CD4-positive, CD25-positive, alpha-beta regulatory T cell (primary cell): ENCODE data around the gene AFDN. TPM values are rescaled to one million over a fixed set of nuclear protein-coding genes. Genes with fewer than 3 reads are reported as not detected.

Experiments
- ATAC-seq, 2 donors: fragments of 150-1000 bp; cut with Tn5 transposase; one replicate each; pipeline ENCODE4 v1.10.0; 2021; ENCODE audit warnings: low read depth in 2 of 2, moderate number of reproducible peaks in 2 of 2, moderate library complexity in 1 of 2
- DNase-seq, 3 donors: peaks; one replicate each; pipeline versions ENCODE4 v3.0.0 to v3.0.0-alpha.2; 2012 to 2022; ENCODE audit warnings: mixed read lengths in 1 of 3
- H3K27ac ChIP-seq: one replicate; pipeline ENCODE4 v1.7.0; 2013; ENCODE audit warnings: mild to moderate bottlenecking, low read length; ENCODE audit not compliant: insufficient read depth, poor library complexity, severe bottlenecking
- H3K27me3 ChIP-seq: one replicate; pipeline ENCODE4 v1.7.0; 2013; ENCODE audit warnings: low read length; ENCODE audit not compliant: control insufficient read depth, insufficient read depth
- H3K36me3 ChIP-seq: one replicate; pipeline ENCODE4 v1.7.0; 2013; ENCODE audit warnings: mild to moderate bottlenecking, low read length, moderate library complexity; ENCODE audit not compliant: control insufficient read depth, insufficient read depth
- H3K4me1 ChIP-seq: 2 replicates; pipeline ENCODE4 v1.7.0; 2013; ENCODE audit warnings: mild to moderate bottlenecking, low read length; ENCODE audit not compliant: insufficient read depth, control insufficient read depth, poor library complexity, severe bottlenecking
- H3K4me3 ChIP-seq: one replicate; pipeline ENCODE4 v1.7.0; 2013; ENCODE audit warnings: low read depth, mild to moderate bottlenecking, low read length, moderate library complexity
- H3K9me3 ChIP-seq, 2 experiments: 1 replicate in 1 of 2; 2 replicates in 1 of 2; pipeline ENCODE4 v1.7.0; 2013; ENCODE audit warnings: low read length in 2 of 2, mild to moderate bottlenecking in 1 of 2, moderate library complexity in 1 of 2; ENCODE audit not compliant: control insufficient read depth in 2 of 2
- H3K27ac Mint-ChIP-seq, 3 donors: one replicate each; pipeline ENCODE4 v1.8.0; 2020 to 2022; ENCODE audit warnings: mild to moderate bottlenecking in 3 of 3, mixed read lengths in 3 of 3, moderate library complexity in 2 of 3
- H3K27me3 Mint-ChIP-seq: one replicate; pipeline ENCODE4 v1.8.0; 2022; ENCODE audit warnings: mild to moderate bottlenecking, mixed read lengths
- H3K36me3 Mint-ChIP-seq: one replicate; pipeline ENCODE4 v1.8.0; 2020; ENCODE audit warnings: mixed read lengths
- H3K4me1 Mint-ChIP-seq, 4 donors: one replicate each; pipeline ENCODE4 v1.8.0; 2020 to 2022; ENCODE audit warnings: mixed read lengths in 4 of 4, mild to moderate bottlenecking in 1 of 4
- H3K4me3 Mint-ChIP-seq, 4 donors: one replicate each; pipeline ENCODE4 v1.8.0; 2020 to 2022; ENCODE audit warnings: mild to moderate bottlenecking in 4 of 4, mixed read lengths in 4 of 4, moderate library complexity in 3 of 4
- H3K9me3 Mint-ChIP-seq, 7 donors: one replicate each; pipeline ENCODE4 v1.8.0; 2020 to 2022; ENCODE audit warnings: mixed read lengths in 7 of 7, mild to moderate bottlenecking in 3 of 7, moderate library complexity in 2 of 7
- polyA plus RNA-seq, 4 donors: library from polyadenylated mRNA; unstranded; fragments of 300-500 nt; fragmentation: Illumina TruSeq; gene quantifications; one replicate each; pipeline ENCODE4 v1.2.3, GENCODE V29; 2021
- total RNA-seq: library from RNA; stranded (reverse); gene quantifications from one replicate; pipeline ENCODE4 v1.2.3, GENCODE V29; 2022

AFDN gene
- total and polyA plus RNA-seq, 5 donors from 2014 or later, result 2.0 to 39.9 (median 3.1) TPM

- H3K27ac Mint-ChIP-seq, result no peak overlapping the region
Observed at GRCh38 chr6:167915139-167915538, 88.4 kb downstream of the AFDN start.

GRCh38 chr6:167917551-167918154 lies 90.9 kb downstream of the AFDN start:
- Histone ChIP-seq H3K27ac (no peak overlapping the region), H3K9me3 (no peaks in the 10 kb centered on the region), H3K4me1 (no peaks in the 10 kb centered on the region), H3K4me3 (no peak overlapping the region), H3K36me3 (peaks cover 20% of the 10 kb centered on the region), H3K27me3 (no peaks in the 10 kb centered on the region)
- DNase-seq (no peak), ATAC-seq (no peak)
- Mint-ChIP-seq H3K27ac (no peak overlapping the region), H3K9me3 (peaks cover 0 to 1% (median 0%) of the 10 kb centered on the region in 7 donors), H3K4me3 (no peak overlapping the region), H3K36me3 (peaks cover 10% of the 10 kb centered on the region), H3K4me1 (no peaks in the 10 kb centered on the region), H3K27me3 (no peaks in the 10 kb centered on the region)

More at GRCh38 chr6:167915139-167915538, 88.4 kb downstream of the AFDN start:
- Mint-ChIP-seq H3K9me3 (peaks cover 0 to 1% (median 0%) of the 10 kb centered on the region in 7 donors), H3K36me3 (peaks cover 5% of the 10 kb centered on the region), H3K4me1 (no peaks in the 10 kb centered on the region), H3K27me3 (no peaks in the 10 kb centered on the region), H3K4me3 (no peak overlapping the region)
- H3K27me3 ChIP-seq, result no peaks in the 10 kb centered on the region
- no peaks in the 10 kb centered on the region for H3K9me3 ChIP-seq
- ATAC-seq (no peak), DNase-seq (no peak)
- H3K27ac ChIP-seq, result no peak overlapping the region
- no peak overlapping the region for H3K4me3 ChIP-seq
- H3K4me1 ChIP-seq, result no peaks in the 10 kb centered on the region
- peaks cover 22% of the 10 kb centered on the region for H3K36me3 ChIP-seq

GRCh38 chr6:167918548-167919278 lies 92.0 kb downstream of the AFDN start:
- no peaks in the 10 kb centered on the region for H3K9me3 ChIP-seq
- H3K36me3 ChIP-seq, result peaks cover 23% of the 10 kb centered on the region
- H3K4me3 ChIP-seq, result no peak overlapping the region
- H3K4me1 ChIP-seq, result no peaks in the 10 kb centered on the region
- H3K27ac ChIP-seq, result no peak overlapping the region
- peaks cover 0 to 1% (median 0%) of the 10 kb centered on the region in 7 donors for H3K9me3 Mint-ChIP-seq
- H3K27ac Mint-ChIP-seq, result no peak overlapping the region
- no peak for ATAC-seq
- no peak for DNase-seq
- H3K27me3 Mint-ChIP-seq, result no peaks in the 10 kb centered on the region
- no peaks in the 10 kb centered on the region for H3K4me1 Mint-ChIP-seq
- H3K4me3 Mint-ChIP-seq, result no peak overlapping the region
- peaks cover 10% of the 10 kb centered on the region for H3K36me3 Mint-ChIP-seq
- H3K27me3 ChIP-seq, result no peaks in the 10 kb centered on the region

GRCh38 chr6:167919349-167919748 lies 92.6 kb downstream of the AFDN start:
- H3K27ac Mint-ChIP-seq, result no peak overlapping the region
- Histone ChIP-seq H3K9me3 (no peaks in the 10 kb centered on the region), H3K27me3 (no peaks in the 10 kb centered on the region), H3K4me3 (no peak overlapping the region), H3K4me1 (no peaks in the 10 kb centered on the region), H3K36me3 (peaks cover 19% of the 10 kb centered on the region), H3K27ac (no peak overlapping the region)
- no peak for DNase-seq
- peaks cover 0 to 1% (median 0%) of the 10 kb centered on the region in 7 donors for H3K9me3 Mint-ChIP-seq
- H3K4me1 Mint-ChIP-seq, result no peaks in the 10 kb centered on the region
- H3K4me3 Mint-ChIP-seq, result no peak overlapping the region
- peaks cover 10% of the 10 kb centered on the region for H3K36me3 Mint-ChIP-seq
- no peaks in the 10 kb centered on the region for H3K27me3 Mint-ChIP-seq
- ATAC-seq, result no peak

- no peaks in the 10 kb centered on the region for H3K4me1 Mint-ChIP-seq
Observed at GRCh38 chr6:167920165-167920564, 93.5 kb downstream of the AFDN start.

GRCh38 chr6:167921831-167922230 lies 95.1 kb downstream of the AFDN start:
- Histone ChIP-seq H3K36me3 (peaks cover 17% of the 10 kb centered on the region), H3K4me1 (no peaks in the 10 kb centered on the region), H3K27me3 (no peaks in the 10 kb centered on the region), H3K9me3 (no peaks in the 10 kb centered on the region), H3K4me3 (no peak overlapping the region), H3K27ac (no peak overlapping the region)
- Mint-ChIP-seq H3K36me3 (peaks cover 10% of the 10 kb centered on the region), H3K4me3 (no peak overlapping the region), H3K9me3 (peaks cover 0 to 1% (median 0%) of the 10 kb centered on the region in 7 donors), H3K4me1 (no peaks in the 10 kb centered on the region), H3K27me3 (no peaks in the 10 kb centered on the region), H3K27ac (no peak overlapping the region)
- no peak for DNase-seq
- no peak for ATAC-seq

More at GRCh38 chr6:167920165-167920564, 93.5 kb downstream of the AFDN start:
- Histone ChIP-seq H3K27me3 (no peaks in the 10 kb centered on the region), H3K4me3 (no peak overlapping the region), H3K4me1 (no peaks in the 10 kb centered on the region), H3K9me3 (no peaks in the 10 kb centered on the region), H3K27ac (no peak overlapping the region), H3K36me3 (peaks cover 18% of the 10 kb centered on the region)
- Mint-ChIP-seq H3K36me3 (peaks cover 10% of the 10 kb centered on the region), H3K27ac (no peak overlapping the region), H3K4me3 (no peak overlapping the region), H3K27me3 (no peaks in the 10 kb centered on the region), H3K9me3 (peaks cover 0 to 1% (median 0%) of the 10 kb centered on the region in 7 donors)
- DNase-seq, result no peak
- no peak for ATAC-seq

GRCh38 chr6:167925026-167925425 lies 98.3 kb downstream of the AFDN start:
- Histone ChIP-seq H3K4me3 (no peak overlapping the region), H3K4me1 (no peaks in the 10 kb centered on the region), H3K27ac (no peak overlapping the region), H3K9me3 (no peaks in the 10 kb centered on the region), H3K27me3 (no peaks in the 10 kb centered on the region), H3K36me3 (peaks cover 11% of the 10 kb centered on the region)
- Mint-ChIP-seq H3K27me3 (no peaks in the 10 kb centered on the region), H3K9me3 (peaks cover 0 to 1% (median 0%) of the 10 kb centered on the region in 7 donors), H3K4me3 (no peak overlapping the region), H3K27ac (no peak overlapping the region), H3K4me1 (no peaks in the 10 kb centered on the region), H3K36me3 (peaks cover 4% of the 10 kb centered on the region)
- DNase-seq (no peak), ATAC-seq (no peak)

GRCh38 chr6:167927246-167927645 lies 100.5 kb downstream of the AFDN start:
- H3K4me1 Mint-ChIP-seq, result no peaks in the 10 kb centered on the region
- Histone ChIP-seq H3K9me3 (no peaks in the 10 kb centered on the region), H3K36me3 (peaks cover 11% of the 10 kb centered on the region), H3K4me3 (no peak overlapping the region), H3K27ac (no peak overlapping the region), H3K27me3 (no peaks in the 10 kb centered on the region), H3K4me1 (no peaks in the 10 kb centered on the region)
- H3K27me3 Mint-ChIP-seq, result no peaks in the 10 kb centered on the region
- no peak for DNase-seq
- no peak overlapping the region for H3K4me3 Mint-ChIP-seq
- no peaks in the 10 kb centered on the region for H3K36me3 Mint-ChIP-seq
- ATAC-seq, result no peak
- H3K9me3 Mint-ChIP-seq, result peaks cover 0 to 1% (median 0%) of the 10 kb centered on the region in 7 donors
- no peak overlapping the region for H3K27ac Mint-ChIP-seq
